GM19455 (cell line): ENCODE measurements around the gene LIPC.

Experiments
- ATAC-seq: cut with Tn5 transposase; IDR thresholded peaks from one replicate; pipeline ENCODE4 v1.9.1; 2021; ENCODE audit not compliant: unreplicated experiment

LIPC gene

GRCh38 chr15:58431221-58432149 is at the start of gene LIPC:
LIPC (plus strand) TSS chr15:58431991; CDS start chr15:58432033, 42 bp downstream.
- no peak for ATAC-seq

DNA sequence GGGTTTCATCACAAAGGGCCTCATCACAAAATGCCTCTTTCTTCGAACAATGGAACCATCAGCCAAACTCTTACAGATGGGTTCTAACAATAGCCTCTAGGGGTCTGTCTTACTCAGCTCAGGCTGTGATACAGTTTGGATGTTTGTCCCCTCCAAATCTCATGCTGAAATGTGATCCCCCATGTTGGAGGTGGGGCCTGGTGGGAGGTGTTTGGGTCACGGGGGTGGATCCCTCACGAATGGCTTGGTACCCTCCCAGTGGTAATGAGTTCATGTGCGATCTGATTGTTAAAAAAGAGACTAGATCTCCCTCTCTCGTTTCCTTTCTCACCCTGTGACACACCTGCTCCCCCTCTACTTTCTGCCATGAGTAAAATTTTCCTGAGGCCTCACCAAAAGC is 47.9 kb upstream of the LIPC start:
- no peak for ATAC-seq

DNA sequence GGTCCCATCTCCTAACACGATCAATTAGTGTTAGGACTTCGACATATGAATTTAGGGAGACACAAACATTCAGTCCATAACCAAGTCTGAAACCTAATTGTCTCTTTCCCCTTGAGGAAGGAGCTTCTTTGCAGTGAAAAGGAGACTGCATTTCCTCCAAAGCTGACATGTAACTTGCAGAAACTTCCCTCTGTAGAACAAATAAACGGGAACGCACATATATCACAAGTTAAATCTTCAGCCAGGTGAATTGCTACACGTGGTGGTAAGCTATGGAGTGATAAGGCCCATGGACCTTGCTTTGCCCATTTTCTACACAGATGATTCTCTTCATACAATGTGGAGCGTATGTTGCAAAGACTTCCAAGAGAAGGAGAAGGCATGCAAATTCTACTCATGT is 47.1 kb upstream of the LIPC start:
- ATAC-seq: no peak

- no peak for ATAC-seq
Measured at GRCh38 chr15:58386081-58386480, 45.7 kb upstream of the LIPC start.

DNA sequence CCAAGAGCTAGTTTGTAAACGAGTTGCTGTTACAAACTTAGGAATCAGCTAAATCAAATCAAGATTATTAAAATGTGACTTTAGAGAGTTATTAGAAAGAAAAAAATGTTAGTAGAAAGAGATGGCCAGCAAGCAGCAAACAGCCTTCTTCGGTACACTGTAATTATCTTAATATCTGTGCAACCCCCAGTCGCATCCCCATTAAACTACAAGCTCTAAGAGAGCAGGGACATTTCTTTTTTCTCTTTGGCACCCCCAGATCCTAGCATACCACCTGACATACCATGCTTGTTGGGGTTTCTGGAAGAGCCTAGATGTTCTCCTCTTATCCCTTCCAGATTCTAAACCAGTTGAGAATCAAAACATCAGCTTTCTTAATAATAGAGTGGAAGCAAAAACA is 45.1 kb upstream of the LIPC start:
- no peak for ATAC-seq

- no peak for ATAC-seq
Measured at GRCh38 chr15:58387130-58387529, 44.7 kb upstream of the LIPC start.

DNA sequence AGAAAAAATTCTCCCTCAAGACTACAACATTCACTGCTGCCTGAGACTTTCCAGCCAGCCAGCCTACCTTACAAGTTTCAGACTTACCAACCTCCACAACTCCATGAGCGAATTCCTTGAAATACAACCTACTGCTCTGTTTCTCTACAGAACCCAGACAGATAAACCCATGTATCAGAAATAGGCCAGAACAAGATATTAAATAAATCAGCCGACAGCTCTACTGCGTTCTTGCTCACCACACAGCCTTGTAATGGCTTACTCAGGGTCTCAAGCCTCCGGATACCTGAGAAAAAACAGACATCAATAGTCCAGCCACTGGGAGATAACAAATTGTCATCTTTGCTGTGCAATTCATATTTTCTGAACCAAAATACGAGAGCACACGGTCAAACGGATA is 43.6 kb upstream of the LIPC start:
- no peak for ATAC-seq

- no peak for ATAC-seq
Measured at GRCh38 chr15:58390118-58390517, 41.7 kb upstream of the LIPC start.

GRCh38 chr15:58390655-58391054 is 41.1 kb upstream of the LIPC start:
- no peak for ATAC-seq

DNA sequence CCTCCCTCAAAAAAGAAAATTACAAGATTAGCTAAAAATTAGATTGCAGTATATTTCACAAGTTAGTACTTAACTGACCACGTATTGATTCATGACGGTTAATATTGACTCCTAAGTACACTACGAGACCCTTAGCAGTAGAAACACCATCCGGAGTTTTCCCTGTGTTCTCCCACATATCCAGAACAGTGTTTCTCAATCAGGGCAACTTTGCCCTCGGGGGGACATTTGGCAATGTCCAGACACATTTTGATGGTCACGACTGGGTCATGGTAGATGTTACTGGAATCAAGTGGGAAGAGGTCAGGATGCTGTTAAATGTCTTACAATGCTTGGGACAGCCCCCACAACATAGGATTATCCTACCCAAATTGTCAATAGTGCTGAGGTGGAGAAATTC is 40.7 kb upstream of the LIPC start:
- ATAC-seq: no peak

- no peak for ATAC-seq
Measured at GRCh38 chr15:58392141-58392540, 39.6 kb upstream of the LIPC start.

- no peak for ATAC-seq
Measured at GRCh38 chr15:58392611-58393161, 39.1 kb upstream of the LIPC start.

GRCh38 chr15:58393241-58393662 is 38.5 kb upstream of the LIPC start:
- no peak for ATAC-seq

DNA sequence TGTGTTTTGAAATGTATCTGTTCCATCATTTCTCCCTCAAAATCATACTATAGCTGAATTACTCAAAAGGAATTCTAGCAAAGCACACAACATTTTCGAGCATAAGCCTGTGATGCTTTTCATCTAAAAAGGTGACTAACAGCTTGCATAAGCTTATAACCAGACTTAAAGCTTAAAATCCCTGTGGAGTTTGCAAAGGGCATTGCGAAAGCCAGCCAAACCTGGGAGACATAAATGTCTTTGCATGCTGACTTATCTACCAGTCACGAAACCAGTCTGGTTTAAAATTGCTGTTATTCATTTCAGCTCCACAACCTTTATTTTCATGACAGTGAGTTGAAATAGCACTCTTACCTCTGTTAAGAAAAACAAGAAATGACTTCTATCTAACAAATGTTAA is 35.6 kb upstream of the LIPC start:
- ATAC-seq: no peak

- ATAC-seq: no peak
Measured at GRCh38 chr15:58398071-58398470, 33.7 kb upstream of the LIPC start.

GRCh38 chr15:58398643-58399042 is 33.1 kb upstream of the LIPC start:
- no peak for ATAC-seq

DNA sequence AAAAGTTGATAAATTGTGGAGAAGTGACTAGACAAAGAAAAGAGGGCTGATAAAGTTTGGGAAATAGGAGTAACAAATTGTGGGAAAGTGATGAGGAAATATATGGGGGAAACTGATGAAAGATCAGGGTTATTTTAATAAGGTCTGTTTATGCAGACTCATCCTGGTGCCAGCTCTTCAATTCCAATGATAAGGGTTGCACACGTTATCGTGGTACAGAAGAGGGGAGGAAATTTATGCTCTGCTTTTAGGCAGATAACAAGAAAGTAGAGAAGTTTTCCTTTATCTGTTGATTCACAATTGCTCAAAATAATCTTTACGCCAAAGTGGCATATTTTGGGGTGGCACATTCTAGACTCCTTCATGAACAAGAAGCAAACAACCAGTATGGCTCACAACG is 32.1 kb upstream of the LIPC start:
- no peak for ATAC-seq

DNA sequence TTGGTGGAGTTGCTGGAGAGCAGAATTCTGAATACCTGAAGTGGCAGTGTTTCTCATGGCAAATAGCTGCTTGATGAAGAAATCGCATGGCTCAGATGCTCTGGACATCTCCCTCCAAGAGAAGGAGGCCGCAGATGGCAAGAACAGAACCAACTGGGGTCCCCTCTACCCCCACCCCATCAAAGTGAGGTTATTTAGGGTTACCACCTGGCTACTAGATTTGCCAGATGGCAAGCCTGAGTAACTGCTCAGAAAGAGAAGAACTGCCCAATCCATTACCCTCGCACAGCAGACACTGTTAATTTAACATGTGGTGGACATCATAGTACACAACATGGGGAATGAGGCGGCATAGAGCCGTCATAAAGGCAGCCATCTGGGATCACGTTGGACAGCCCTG is 30.5 kb upstream of the LIPC start:
- ATAC-seq: no peak

GRCh38 chr15:58401991-58402649 is 29.7 kb upstream of the LIPC start:
- no peak for ATAC-seq

- no peak for ATAC-seq
Measured at GRCh38 chr15:58403581-58403980, 28.2 kb upstream of the LIPC start.

- ATAC-seq: no peak
Measured at GRCh38 chr15:58404020-58404419, 27.8 kb upstream of the LIPC start.

GRCh38 chr15:58404722-58405121 is 27.1 kb upstream of the LIPC start:
- ATAC-seq: no peak
